ENCODE results near the gene CPAMD8. TPM values are rescaled to one million over a fixed set of nuclear protein-coding genes. Genes with fewer than 3 reads are reported as not detected.

Gene CPAMD8
- total and polyA plus RNA-seq, 7 donors: 0.60 to 14.4 (median 2.4) TPM

GRCh38 chr19:16846901-16847300 lies 179.7 kb downstream of the CPAMD8 start:
- no peaks in the 10 kb centered on the region for H3K27me3 ChIP-seq
- no peak overlapping the region for H3K4me3 ChIP-seq
- H3K4me1 ChIP-seq: no peaks in the 10 kb centered on the region
- no peak overlapping the region for H3K27ac ChIP-seq
- intact Hi-C loops (cut with DNase I): no loop called here
- H3K9me3 ChIP-seq: no peaks in the 10 kb centered on the region
- 96 to 98% methylated on average over 16 of the region's 16 CpGs for WGBS, 2 donors
- DNase-seq: no peak
- H3K36me3 ChIP-seq: peaks cover 26 to 100% (median 71%) of the 10 kb centered on the region in 4 donors
- TF ChIP-seq EP300 (IDR thresholded peaks at IDR 0.05) (no peak), POLR2A (IDR thresholded peaks at IDR 0.05) (no peak), CTCF (IDR thresholded peaks at IDR 0.05) (no peak), POLR2AphosphoS5 (IDR thresholded peaks at IDR 0.05) (no peak)

Small RNAs within 50 kb of the gene (small RNA-seq; reads per million reads assigned to genes)
- gene RN7SL823P (0 reads per million in 3 donors), gene RN7SL835P (0 reads per million in 3 donors)

Other genes starting within 250 kb of the CPAMD8 start
- 10 to 100 TPM; 23.9 to 67.3 (median 33.5) TPM for gene SIN3B, start 197.4 kb downstream of the CPAMD8 start, total RNA-seq
- gene SIN3B, start 197.4 kb downstream of the CPAMD8 start, polyA plus RNA-seq: 10 to 100 TPM in 1 of 3 donors, 1 to 10 TPM in 2; 5.1 to 26.1 (median 5.4) TPM
- 1 to 10 TPM; 1.8 to 3.9 (median 1.9) TPM for gene F2RL3, start 137.8 kb downstream of the CPAMD8 start, total RNA-seq
- gene F2RL3, start 137.8 kb downstream of the CPAMD8 start, polyA plus RNA-seq: 1 to 10 TPM in 2 of 3 donors, under 1 TPM in 1; 0.69 to 3.5 (median 2.4) TPM
- 10 to 100 TPM in 2 of 4 donors, 1 to 10 TPM in 2; 6.7 to 14.1 (median 11.1) TPM for gene HAUS8, start 48.6 kb upstream of the CPAMD8 start, total RNA-seq
- 10 to 100 TPM in 2 of 3 donors, 1 to 10 TPM in 1; 9.6 to 14.8 (median 10.4) TPM for gene HAUS8, start 48.6 kb upstream of the CPAMD8 start, polyA plus RNA-seq
- gene MYO9B, start 49.0 kb upstream of the CPAMD8 start, total RNA-seq: 10 to 100 TPM; 42.8 to 95.0 (median 58.3) TPM
- gene MYO9B, start 49.0 kb upstream of the CPAMD8 start, polyA plus RNA-seq: 10 to 100 TPM; 24.6 to 85.9 (median 29.8) TPM
- gene USE1, start 188.5 kb upstream of the CPAMD8 start, total RNA-seq: 10 to 100 TPM; 22.5 to 45.3 (median 37.8) TPM
- gene USE1, start 188.5 kb upstream of the CPAMD8 start, polyA plus RNA-seq: 10 to 100 TPM; 34.2 to 38.3 (median 34.7) TPM
- gene OCEL1, start 199.4 kb upstream of the CPAMD8 start, total RNA-seq: 10 to 100 TPM in 2 of 4 donors, 1 to 10 TPM in 2; 7.5 to 15.8 (median 9.6) TPM
- 10 to 100 TPM; 33.0 to 79.8 (median 49.9) TPM for gene OCEL1, start 199.4 kb upstream of the CPAMD8 start, polyA plus RNA-seq
- 10 to 100 TPM; 21.6 to 32.6 (median 27.8) TPM for gene NR2F6, start 219.1 kb upstream of the CPAMD8 start, total RNA-seq
- 10 to 100 TPM; 45.0 to 72.1 (median 59.5) TPM for gene NR2F6, start 219.1 kb upstream of the CPAMD8 start, polyA plus RNA-seq
- gene USHBP1, start 237.9 kb upstream of the CPAMD8 start, total RNA-seq: 10 to 100 TPM in 1 of 4 donors, 1 to 10 TPM in 3; 1.6 to 18.6 (median 4.4) TPM
- gene USHBP1, start 237.9 kb upstream of the CPAMD8 start, polyA plus RNA-seq: 1 to 10 TPM in 1 of 3 donors, under 1 TPM in 2; 0.23 to 2.1 (median 0.60) TPM
- 100 to 1,000 TPM in 2 of 4 donors, 10 to 100 TPM in 2; 90.0 to 101 (median 98.7) TPM for gene BABAM1, start 240.6 kb upstream of the CPAMD8 start, total RNA-seq
- gene BABAM1, start 240.6 kb upstream of the CPAMD8 start, polyA plus RNA-seq: 10 to 100 TPM; 71.4 to 87.1 (median 83.7) TPM